IMR-90 (cell line): ENCODE data around the gene TWIST2. TPM values are rescaled to one million over a fixed set of nuclear protein-coding genes. Genes with fewer than 3 reads are reported as not detected.
A peak's percentile ranks its signal among the peaks of the same experiment; 100 is the strongest.

ENCODE experiments used
- ATAC-seq: fragments of 200-7000 bp; cut with Tn5 transposase; 2 replicates; pipeline ENCODE4 v1.9.1; 2020; ENCODE audit warnings: low read depth, mild to moderate bottlenecking, moderate library complexity
- BruUV-seq: library from RNA; stranded (reverse); fragments of 400-500 nt; replicated peaks from 2 replicates; lab custom pipeline; 2021; lab: Mats Ljungman, UMichigan
- CTCF ChIA-PET: fragments of 300-600 bp; formaldehyde crosslinking; extraction: SDS; loops from one replicate; lab custom pipeline; 2021; ENCODE audit warnings: antibody characterized with exemption; lab: Yijun Ruan, JAX
- POLR2A ChIA-PET: fragments of 300-600 bp; sonication (Branson Sonifier 250); formaldehyde crosslinking; loops from one replicate; lab custom pipeline; 2022; ENCODE audit warnings: antibody characterized with exemption; ENCODE audit not compliant: unreplicated experiment; lab: Charles Lee
- DNase-seq: peaks from one replicate; pipeline ENCODE4 v3.0.0; 2013
- H2AFZ ChIP-seq: replicated peaks from 2 replicates; pipeline ENCODE3; 2013; ENCODE audit warnings: low read length, mild to moderate bottlenecking; ENCODE audit not compliant: poor library complexity
- H2AK5ac ChIP-seq: 2 replicates; pipeline ENCODE4 v1.6.1; 2013; ENCODE audit warnings: low read depth, low read length, inconsistent platforms
- H2AK9ac ChIP-seq: replicated peaks from 2 replicates; pipeline ENCODE3; 2013; ENCODE audit warnings: mild to moderate bottlenecking, low read depth, low read length, moderate library complexity; ENCODE audit not compliant: poor library complexity
- H2BK120ac ChIP-seq: 2 replicates; pipeline ENCODE4 v1.6.1; 2013; ENCODE audit warnings: low read depth, low read length, inconsistent platforms
- H2BK15ac ChIP-seq: 3 replicates; pipeline ENCODE4 v1.6.1; 2013; ENCODE audit warnings: low read depth, low read length, inconsistent platforms
- H2BK20ac ChIP-seq: 2 replicates; pipeline ENCODE4 v1.6.1; 2013; ENCODE audit warnings: low read depth, mild to moderate bottlenecking, inconsistent platforms, low read length, moderate library complexity
- H2BK5ac ChIP-seq: 2 replicates; pipeline ENCODE4 v1.6.1; 2013; ENCODE audit warnings: mild to moderate bottlenecking, low read depth, low read length, inconsistent platforms; ENCODE audit not compliant: poor library complexity, severe bottlenecking
- H3K14ac ChIP-seq: replicated peaks from 2 replicates; pipeline ENCODE4 v1.6.1; 2013; ENCODE audit warnings: low read depth, low read length, inconsistent platforms
- H3K18ac ChIP-seq: 2 replicates; pipeline ENCODE4 v1.6.1; 2013; ENCODE audit warnings: low read depth, low read length, control low read depth
- H3K23ac ChIP-seq: 2 replicates; pipeline ENCODE4 v1.6.1; 2013; ENCODE audit warnings: low read depth, low read length, inconsistent platforms
- H3K27ac ChIP-seq: 2 replicates; pipeline ENCODE4 v1.5.1; 2013; ENCODE audit warnings: mild to moderate bottlenecking, control low read depth, low read length; ENCODE audit not compliant: insufficient read depth
- H3K27me3 ChIP-seq: 2 replicates; pipeline ENCODE4 v1.6.1; 2013; ENCODE audit warnings: low read length; ENCODE audit not compliant: control insufficient read depth, insufficient read depth
- H3K36me3 ChIP-seq: 2 replicates; pipeline ENCODE4 v1.6.1; 2013; ENCODE audit warnings: low read length, mixed read lengths; ENCODE audit not compliant: control insufficient read depth, insufficient read depth
- H3K4ac ChIP-seq: 2 replicates; pipeline ENCODE4 v1.6.1; 2013; ENCODE audit warnings: low read depth, low read length, inconsistent platforms
- H3K4me1 ChIP-seq: 2 replicates; pipeline ENCODE4 v1.6.1; 2013; ENCODE audit warnings: low read length, mixed read lengths; ENCODE audit not compliant: control insufficient read depth, insufficient read depth
- H3K4me2 ChIP-seq: 2 replicates; pipeline ENCODE4 v1.6.1; 2013; ENCODE audit warnings: low read depth, mild to moderate bottlenecking, control low read depth, low read length, moderate library complexity
- H3K4me3 ChIP-seq: 2 replicates; pipeline ENCODE4 v1.5.1; 2013; ENCODE audit warnings: low read depth, mild to moderate bottlenecking, control low read depth, low read length, moderate library complexity; ENCODE audit not compliant: insufficient read depth
- H3K56ac ChIP-seq: 2 replicates; pipeline ENCODE4 v1.6.1; 2013; ENCODE audit warnings: low read length, inconsistent platforms; ENCODE audit not compliant: insufficient read depth; ENCODE audit errors: extremely low read depth
- H3K79me1 ChIP-seq, 2 experiments: 2 replicates each; pipeline ENCODE4 v1.6.1; 2013; ENCODE audit warnings: low read length in 2 of 2, inconsistent platforms in 1 of 2, low read depth in 1 of 2
- H3K9ac ChIP-seq: 2 replicates; pipeline ENCODE4 v1.6.1; 2013; ENCODE audit warnings: low read depth, low read length, control low read depth
- H3K9me1 ChIP-seq: 2 replicates; pipeline ENCODE4 v1.6.1; 2013; ENCODE audit warnings: low read length, inconsistent platforms; ENCODE audit not compliant: insufficient read depth
- H3K9me3 ChIP-seq: 2 replicates; pipeline ENCODE4 v1.6.1; 2013; ENCODE audit warnings: low read length; ENCODE audit not compliant: control insufficient read depth, insufficient read depth
- H4K20me1 ChIP-seq: 2 replicates; pipeline ENCODE4 v1.6.1; 2013; ENCODE audit warnings: low read length, inconsistent platforms; ENCODE audit not compliant: insufficient read depth
- H4K5ac ChIP-seq: 2 replicates; pipeline ENCODE4 v1.6.1; 2013; ENCODE audit warnings: mild to moderate bottlenecking, low read depth, low read length, control low read depth
- H4K8ac ChIP-seq, 2 experiments: 2 replicates each; pipeline ENCODE4 v1.6.1; 2013; ENCODE audit warnings: low read depth in 2 of 2, low read length in 2 of 2, control low read depth in 1 of 2, inconsistent platforms in 1 of 2
- H4K91ac ChIP-seq: 2 replicates; pipeline ENCODE4 v1.6.1; 2013; ENCODE audit warnings: low read depth, low read length, inconsistent platforms; ENCODE audit not compliant: insufficient read depth
- BHLHE40 ChIP-seq: fragments of 150-350 bp; IDR thresholded peaks from 2 replicates; pipeline ENCODE4 v1.6.1; 2016; ENCODE audit warnings: mild to moderate bottlenecking, low read depth, low read length
- CEBPB ChIP-seq: IDR thresholded peaks from 2 replicates; pipeline ENCODE4 v1.6.1; 2012; ENCODE audit warnings: low read depth, low read length, improper control_type of control experiment
- CHD1 ChIP-seq: IDR thresholded peaks from 2 replicates; pipeline ENCODE4 v1.6.1; 2012; ENCODE audit warnings: low read depth, low read length, improper control_type of control experiment
- CTCF ChIP-seq: conservative IDR thresholded peaks from 2 replicates; pipeline ENCODE4 v1.5.1; 2012; ENCODE audit warnings: mild to moderate bottlenecking, low read depth, low read length, improper control_type of control experiment
- MAFK ChIP-seq: IDR thresholded peaks from 2 replicates; pipeline ENCODE4 v1.6.1; 2012; ENCODE audit warnings: low read depth, low read length, improper control_type of control experiment
- MAZ ChIP-seq: IDR thresholded peaks from 2 replicates; pipeline ENCODE4 v1.6.1; 2012; ENCODE audit warnings: low read depth, mild to moderate bottlenecking, low read length, improper control_type of control experiment, moderate library complexity, borderline replicate concordance
- MXI1 ChIP-seq: IDR thresholded peaks from 2 replicates; pipeline ENCODE4 v1.6.1; 2012; ENCODE audit warnings: low read depth, mild to moderate bottlenecking, low read length, moderate library complexity, borderline replicate concordance
- NFE2L2 ChIP-seq: fragments of 150-350 bp; IDR thresholded peaks from 2 replicates; pipeline ENCODE4 v1.6.1; 2016; ENCODE audit warnings: low read depth, mild to moderate bottlenecking, low read length
- POLR2A ChIP-seq: IDR thresholded peaks from 2 replicates; pipeline ENCODE4 v1.6.1; 2012; ENCODE audit warnings: mild to moderate bottlenecking, low read depth, low read length
- RAD21 ChIP-seq: IDR thresholded peaks from 2 replicates; pipeline ENCODE4 v1.6.1; 2012; ENCODE audit warnings: low read length, improper control_type of control experiment
- RCOR1 ChIP-seq: IDR thresholded peaks from 2 replicates; pipeline ENCODE4 v1.6.1; 2012; ENCODE audit warnings: mild to moderate bottlenecking, low read length, improper control_type of control experiment; ENCODE audit not compliant: insufficient replicate concordance
- RFX5 ChIP-seq: IDR thresholded peaks from 2 replicates; pipeline ENCODE4 v1.8.0; 2012; ENCODE audit warnings: low read depth, mild to moderate bottlenecking, low read length, moderate library complexity
- SMC3 ChIP-seq: fragments of 150-350 bp; IDR thresholded peaks from 2 replicates; pipeline ENCODE4 v1.6.1; 2016; ENCODE audit warnings: low read depth, mild to moderate bottlenecking, antibody characterized with exemption, low read length, moderate library complexity
- USF2 ChIP-seq: fragments of 150-350 bp; IDR thresholded peaks from 2 replicates; pipeline ENCODE4 v1.6.1; 2017; ENCODE audit warnings: mild to moderate bottlenecking, antibody characterized with exemption, low read length, low read depth
- WGBS, 2 experiments: methylation state at CpG; one replicate each; pipeline versions ENCODE4 v1.1.5 to v1.1.7; 2013; ENCODE audit warnings: missing lambda C conversion rate in 2 of 2; ENCODE audit not compliant: insufficient read length in 1 of 2; ENCODE audit errors: extremely low coverage in 2 of 2; 5-methylcytosine and 5-hydroxymethylcytosine counted together
- dilution Hi-C: fragments of 300-500 bp; cut with HindIII; formaldehyde crosslinking; loops from one replicate; pipeline ENCODE4 v1.14.3; 2018; ENCODE audit warnings: low sequenced_read_pairs; ENCODE audit not compliant: unreplicated experiment
- in situ Hi-C: fragments of 300-500 bp; cut with MboI; formaldehyde crosslinking; loops from 3 replicates; pipeline ENCODE4 v1.14.3; 2019; ENCODE audit warnings: low sequenced_read_pairs, inconsistent platforms, mixed read lengths
- intact Hi-C: fragments of 100-400 bp; cut with micrococcal nuclease; formaldehyde crosslinking; loops from 2 replicates; pipeline ENCODE4 v1.10.0; 2022
- polyA plus RNA-seq, 3 experiments: library from polyadenylated mRNA; depleted of rRNA; stranded (reverse); fragments of >200 nt; gene quantifications; 2 replicates each; pipeline ENCODE4 v1.2.3, GENCODE V29; 2012; ENCODE audit warnings: low replicate concordance in 1 of 3
- total RNA-seq: library from RNA; depleted of rRNA; stranded (reverse); fragments of >200 nt; gene quantifications from 2 replicates; pipeline ENCODE4 v1.2.3, GENCODE V29; 2012

TWIST2 gene
- total and polyA plus RNA-seq, 2 of the 4 experiments (the other 2 are of a cell fraction) = 9.3 to 33.6 TPM

GRCh38 chr2:238866656-238867277 is 18.9 kb downstream of the TWIST2 start:
- 0 out of 2 replicates have a peak overlapping the region, but pooled peaks have one; percentile 4 for H3K9ac ChIP-seq

More at GRCh38 chr2:238866656-238867277, 18.9 kb downstream of the TWIST2 start:
- TF ChIP-seq NFE2L2 = no peak
- no peak for TF ChIP-seq SMC3
- no peak for TF ChIP-seq CEBPB
- no peak for TF ChIP-seq USF2
- TF ChIP-seq POLR2A = no peak
- TF ChIP-seq MXI1 = no peak
- no peak for TF ChIP-seq RCOR1
- no peak for TF ChIP-seq CTCF
- TF ChIP-seq RAD21 = no peak
- TF ChIP-seq RFX5 = no peak
- TF ChIP-seq CHD1 = no peak
- TF ChIP-seq BHLHE40 = no peak
- TF ChIP-seq MAFK = no peak
- TF ChIP-seq MAZ = no peak
- Histone ChIP-seq H3K27ac (peak overlapping the region; percentile 77), H2AFZ (peak overlapping the region; percentile 73), H3K23ac (peak overlapping the region; percentile 72; the same call in 1 of the 2 replicates), H2BK20ac (peak overlapping the region; percentile 84), H4K5ac (peak overlapping the region; percentile 24), H2AK9ac (peak overlapping the region; percentile 75), H3K4me2 (no peak overlapping the region), H3K36me3 (peaks cover 4% of the 10 kb centered on the region; the same call in 1 of the 2 replicates), H3K18ac (peak overlapping the region; percentile 42), H3K4ac (peak overlapping the region; percentile 95), H3K4me1 (peaks cover 53% of the 10 kb centered on the region), H3K56ac (peak overlapping the region; percentile 59), H2BK5ac (peak overlapping the region; percentile 83), H2AK5ac (peak overlapping the region; percentile 89; the same call in 1 of the 2 replicates), H3K9me3 (no peaks in the 10 kb centered on the region), H2BK15ac (peak overlapping the region; percentile 78; the same call in 2 of the 3 replicates), H3K14ac (peak overlapping the region; percentile 83), H3K9me1 (peaks cover 46% of the 10 kb centered on the region), H4K91ac (peak overlapping the region; percentile 88), H3K4me3 (no peak overlapping the region), H2BK120ac (peak overlapping the region; percentile 88), H4K8ac (peak overlapping the region; percentile 52 to 77), H3K79me1 (peaks cover 36 to 72% of the 10 kb centered on the region in 2 experiments), H3K27me3 (no peaks in the 10 kb centered on the region), H4K20me1 (no peaks in the 10 kb centered on the region)
- in situ Hi-C loops = no loop called here
- ChIA-PET POLR2A (no interaction called here), CTCF (no interaction called here)
- no TSS peak for BruUV-seq
- ATAC-seq (no peak), DNase-seq (no peak)
- dilution Hi-C loops = no loop called here
- intact Hi-C loops = no loop called here
- WGBS, 2 experiments = 69% methylated on average over 5 of the region's 17 CpGs; no CpG with 5 or more reads in 1 of the 2 experiments
